GM15510 (cell line): ENCODE data around the gene LPAR3.

Experiments
- POLR2A ChIP-seq: IDR thresholded peaks from 3 replicates; pipeline ENCODE4 v1.6.1; 2011; ENCODE audit warnings: borderline replicate concordance; ENCODE audit not compliant: insufficient read length; ENCODE audit errors: extremely low read depth

LPAR3 gene

DNA sequence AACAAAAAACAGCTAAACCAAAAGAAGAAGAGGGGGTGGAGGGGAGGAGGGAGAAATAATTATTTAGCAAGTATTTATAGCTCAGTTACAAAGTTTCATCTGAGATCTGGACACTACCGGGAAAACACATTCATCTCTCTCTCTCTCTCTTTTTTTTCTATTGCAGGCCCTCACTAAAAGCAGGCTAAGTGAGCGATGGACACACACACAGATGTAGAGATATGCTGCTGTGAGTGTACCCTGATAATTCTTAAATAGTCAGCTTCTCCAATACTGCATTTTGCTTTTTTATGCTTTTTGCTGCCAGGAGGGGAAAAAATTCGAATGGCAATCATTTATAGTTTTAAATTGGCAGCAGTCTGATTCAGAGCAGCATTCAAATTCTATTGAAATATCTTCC, 65.0 kb downstream of the LPAR3 start:
- TF ChIP-seq POLR2A = no peak

DNA sequence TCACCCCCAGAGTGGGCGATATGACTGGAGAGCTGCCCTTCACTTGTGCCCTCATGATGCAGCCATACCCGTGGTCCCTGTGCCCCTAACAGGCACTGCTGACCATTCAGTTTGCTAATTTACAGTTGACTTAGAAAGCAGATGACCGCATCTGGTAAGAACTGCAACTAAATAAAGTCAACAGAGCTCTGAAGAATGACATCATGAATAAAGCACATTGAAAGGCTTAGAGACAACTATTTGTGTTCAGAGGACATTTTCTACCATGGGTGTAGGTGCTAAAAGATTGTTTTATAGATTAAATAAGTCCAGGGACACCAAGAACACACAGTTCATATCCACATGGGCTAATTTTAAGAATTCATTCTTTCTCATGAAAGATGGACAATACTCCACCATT, 65.5 kb downstream of the LPAR3 start:
- no peak for TF ChIP-seq POLR2A

DNA sequence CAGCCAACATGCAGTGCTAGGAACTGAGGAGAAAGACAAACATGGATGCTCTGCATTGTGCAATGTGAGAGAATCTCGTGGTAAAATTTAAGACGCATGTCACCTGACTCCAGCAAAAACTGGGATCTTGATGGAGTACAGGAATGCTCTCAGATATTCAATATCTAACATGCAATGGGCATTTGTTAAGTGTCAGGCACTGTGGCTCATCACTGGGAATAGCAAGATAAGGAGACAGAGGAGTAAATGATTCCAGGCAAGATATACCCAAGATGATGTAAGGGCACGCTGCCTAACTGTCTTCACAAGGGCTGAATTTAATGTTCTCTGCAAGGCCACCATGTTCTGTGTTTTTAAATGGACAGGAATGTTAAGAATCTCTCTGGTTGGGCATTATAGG, 67.8 kb downstream of the LPAR3 start:
- no peak for TF ChIP-seq POLR2A

DNA sequence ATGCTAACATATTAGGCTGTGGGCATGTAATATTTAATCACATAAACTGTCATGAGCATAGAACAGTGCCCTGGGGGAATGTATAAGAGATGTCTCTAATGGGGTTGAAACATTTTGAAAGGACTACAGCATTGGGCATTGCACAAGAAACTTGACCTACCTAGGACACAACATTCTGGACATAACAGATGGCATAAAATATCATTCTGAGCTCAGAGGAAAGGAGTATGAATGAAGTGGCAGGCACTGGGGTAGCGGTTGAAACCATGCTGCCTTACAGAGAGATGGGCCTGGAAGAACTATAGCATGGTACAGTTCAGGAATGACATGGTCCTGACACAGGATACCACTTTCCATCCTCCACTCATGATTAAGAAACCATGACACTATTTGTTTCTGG, 69.0 kb downstream of the LPAR3 start:
- no peak for TF ChIP-seq POLR2A

DNA sequence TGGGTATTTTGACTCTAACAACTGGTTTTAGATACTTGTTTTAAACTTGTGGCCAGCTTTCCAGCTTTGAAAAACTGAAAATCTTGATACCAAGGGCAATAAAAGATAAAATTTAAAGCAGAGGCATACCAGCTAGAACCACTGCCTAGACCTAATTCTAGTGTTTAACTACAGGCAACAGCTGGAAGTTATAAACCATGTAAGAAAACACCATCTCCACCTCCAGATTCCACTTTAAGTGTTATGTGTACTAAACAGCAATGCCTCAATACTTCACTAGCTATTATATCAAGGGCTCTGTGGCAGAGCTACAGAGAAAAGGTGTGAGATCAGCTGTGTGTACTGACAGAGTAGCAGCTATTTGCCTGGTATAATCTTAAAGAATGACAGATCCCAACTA, 69.5 kb downstream of the LPAR3 start:
- TF ChIP-seq POLR2A = no peak

DNA sequence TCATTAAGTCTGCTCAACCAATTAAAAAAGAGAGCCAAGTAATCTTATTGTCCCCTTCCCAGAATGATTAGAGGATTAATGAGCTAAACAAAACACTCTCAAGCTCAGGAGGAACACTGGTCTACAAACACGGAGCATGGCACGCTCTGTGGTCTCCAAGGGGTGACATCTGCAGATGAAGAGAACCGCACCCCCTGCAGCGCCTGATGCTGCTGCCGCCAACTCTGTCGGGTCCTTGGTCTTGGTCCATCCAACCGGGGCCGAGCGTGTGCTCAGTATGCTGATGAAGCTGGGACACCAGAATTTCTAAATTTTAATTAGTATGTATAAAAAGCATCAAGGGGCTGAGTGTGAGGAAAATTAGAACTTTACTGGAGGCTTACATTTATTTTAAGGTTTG, 82.7 kb downstream of the LPAR3 start:
- no peak for TF ChIP-seq POLR2A

DNA sequence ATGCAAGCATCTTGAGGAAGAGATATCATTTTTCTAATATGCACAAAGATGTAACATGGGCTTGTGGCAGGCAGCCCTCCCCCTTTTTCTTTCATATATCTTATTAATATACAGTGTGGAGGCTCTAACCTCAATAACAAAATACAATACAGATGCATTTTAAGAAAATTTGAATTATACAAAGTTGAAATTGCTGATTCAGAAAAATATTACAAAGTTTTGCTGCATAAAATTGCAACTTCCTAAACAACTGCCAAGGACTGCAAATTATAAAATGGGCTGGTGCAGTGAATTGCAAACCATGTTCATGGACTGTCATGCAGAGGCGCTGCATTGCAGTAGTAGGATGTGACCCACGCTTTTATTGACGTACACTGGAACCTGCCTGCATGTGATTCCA, 84.0 kb downstream of the LPAR3 start:
- TF ChIP-seq POLR2A = no peak

DNA sequence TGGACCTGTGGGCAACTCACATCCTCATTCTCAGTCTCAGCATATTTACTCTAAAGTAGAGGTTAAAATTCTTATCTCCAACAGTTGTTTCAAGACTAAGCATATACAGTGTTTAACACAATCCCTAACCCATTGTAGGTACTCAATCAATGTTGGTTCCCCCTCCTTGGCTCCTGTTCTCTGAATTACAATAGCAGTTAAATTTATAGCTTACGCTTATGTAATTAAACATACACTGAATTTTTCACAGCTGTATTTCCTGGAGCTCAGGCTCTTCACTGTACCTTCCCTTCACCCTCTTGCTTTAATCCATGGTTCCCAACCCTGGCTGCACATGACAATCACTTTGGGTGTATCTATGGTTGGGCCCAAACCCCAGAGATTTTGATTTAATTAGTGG, 89.4 kb downstream of the LPAR3 start:
- TF ChIP-seq POLR2A = no peak

DNA sequence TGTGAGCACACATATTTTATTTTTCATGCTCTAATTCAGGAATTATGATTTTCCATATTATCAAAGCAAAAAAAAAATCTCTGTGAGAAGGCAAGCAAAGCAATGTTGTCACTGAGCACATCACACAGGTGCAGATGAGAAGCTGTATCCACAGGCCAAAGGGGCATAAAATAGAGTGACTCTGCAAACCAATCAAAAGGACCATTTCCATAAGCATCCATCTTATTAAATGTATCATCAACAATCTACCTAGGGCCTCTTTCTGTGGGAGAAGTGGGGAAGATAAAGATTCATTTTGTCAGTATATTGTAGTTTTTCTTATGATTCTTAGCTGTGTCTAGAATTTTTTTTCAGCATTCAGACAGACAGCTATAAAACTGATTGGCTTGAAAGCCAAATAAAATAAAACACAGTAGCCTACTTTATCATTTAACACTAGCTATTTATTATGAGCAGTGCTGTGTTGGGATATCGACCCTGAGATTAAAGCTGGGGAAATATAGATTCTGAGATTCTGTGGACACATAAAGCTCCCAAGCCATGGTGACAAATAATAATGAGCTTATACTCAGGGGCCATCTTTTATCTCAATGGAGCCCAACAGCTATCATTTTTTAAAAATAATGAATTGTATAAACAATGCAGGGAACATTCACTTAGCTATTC, 90.3 kb downstream of the LPAR3 start:
- no peak for TF ChIP-seq POLR2A

DNA sequence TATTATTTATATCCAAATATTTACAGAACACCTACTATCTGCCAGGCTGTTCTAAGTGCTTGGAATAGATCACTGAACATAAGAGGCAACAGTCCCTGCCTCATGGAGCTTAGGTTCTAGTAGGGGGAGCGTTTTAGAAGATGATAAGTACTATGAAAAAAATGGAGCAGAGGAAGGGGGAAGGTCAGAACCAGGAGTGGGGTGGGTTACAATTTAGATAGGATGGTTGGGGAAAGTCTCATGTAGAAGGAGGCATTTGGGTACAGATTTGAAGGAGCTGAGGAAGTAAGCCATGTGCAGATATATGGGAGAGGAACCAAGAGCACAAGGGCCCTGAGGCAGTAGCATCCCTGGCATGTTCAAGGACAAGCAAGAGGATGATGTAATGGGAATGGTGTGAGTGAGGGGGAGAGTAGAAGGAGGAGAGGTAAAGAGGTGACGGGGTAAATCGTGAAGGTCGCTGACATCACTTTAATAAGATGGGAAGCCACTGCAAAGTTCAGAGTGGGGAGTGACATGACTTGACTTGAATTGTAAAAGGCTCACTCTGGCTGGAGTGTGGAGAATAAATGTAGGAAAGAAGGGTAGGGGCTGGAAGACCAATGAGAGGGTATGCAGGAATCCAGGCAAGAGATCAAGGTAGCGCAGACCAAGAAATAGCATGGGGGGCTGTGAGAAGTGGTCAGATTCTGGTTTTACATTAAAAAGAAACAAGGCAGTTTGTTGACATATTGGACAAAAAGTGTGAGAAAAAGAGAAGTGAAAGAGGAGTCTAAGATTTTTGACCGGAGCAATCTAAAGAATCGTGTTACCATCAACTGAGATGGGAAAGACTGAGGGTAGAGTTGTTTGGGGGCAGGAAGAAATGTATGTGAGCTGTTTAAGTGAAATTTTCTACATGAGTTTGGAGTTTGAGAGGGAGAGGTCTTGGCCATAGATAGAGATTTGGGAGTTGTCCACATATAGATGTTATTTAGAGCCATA, 92.6 kb downstream of the LPAR3 start:
- TF ChIP-seq POLR2A = no peak

DNA sequence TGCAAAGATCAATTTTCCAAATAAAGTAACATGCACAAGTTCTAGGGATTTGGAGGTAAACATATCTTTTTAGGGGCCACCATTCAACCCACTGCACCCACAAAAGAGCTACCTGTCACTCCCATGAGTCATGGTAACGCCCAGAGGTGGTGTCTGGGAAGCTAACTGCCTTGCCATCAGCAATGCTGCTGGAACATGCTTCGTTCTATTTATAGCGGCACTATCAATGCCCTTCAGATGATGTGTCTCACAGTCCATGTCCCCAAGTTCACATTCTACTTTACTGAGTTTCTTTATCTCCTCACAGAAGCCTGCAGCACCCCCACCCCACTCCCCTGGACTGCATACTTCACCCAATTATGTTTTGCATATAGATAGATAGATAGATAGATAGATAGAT, 95.4 kb downstream of the LPAR3 start:
- no peak for TF ChIP-seq POLR2A

DNA sequence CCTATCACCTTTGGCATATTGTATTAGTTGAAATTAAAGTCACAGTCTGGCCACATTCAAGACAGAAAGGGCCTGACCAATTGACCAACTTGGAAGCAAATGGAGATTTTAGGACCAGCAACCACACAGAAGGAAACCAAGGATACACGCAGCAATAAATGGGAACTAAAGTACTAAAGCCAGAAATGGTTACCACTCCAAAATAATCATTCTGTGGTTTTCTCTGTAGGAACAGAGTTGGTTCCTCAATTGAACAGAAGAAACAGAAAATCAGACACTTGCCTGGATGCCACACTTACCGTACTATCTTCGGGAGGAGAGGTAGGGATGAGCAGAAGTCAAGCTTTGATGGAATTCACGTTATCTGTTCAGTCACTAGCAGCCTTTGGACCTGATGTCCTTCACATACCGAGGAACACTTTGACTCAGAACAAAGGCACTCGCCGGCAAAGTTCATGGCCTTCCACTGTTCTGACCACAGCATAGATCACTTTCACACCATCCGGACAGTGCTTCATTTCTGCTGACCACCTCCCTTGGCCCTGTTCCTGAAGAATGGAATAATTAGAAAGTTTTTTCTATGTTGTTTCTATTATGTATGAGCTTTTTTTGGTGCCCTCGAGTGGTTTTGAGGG, 96.9 kb downstream of the LPAR3 start:
- no peak for TF ChIP-seq POLR2A

DNA sequence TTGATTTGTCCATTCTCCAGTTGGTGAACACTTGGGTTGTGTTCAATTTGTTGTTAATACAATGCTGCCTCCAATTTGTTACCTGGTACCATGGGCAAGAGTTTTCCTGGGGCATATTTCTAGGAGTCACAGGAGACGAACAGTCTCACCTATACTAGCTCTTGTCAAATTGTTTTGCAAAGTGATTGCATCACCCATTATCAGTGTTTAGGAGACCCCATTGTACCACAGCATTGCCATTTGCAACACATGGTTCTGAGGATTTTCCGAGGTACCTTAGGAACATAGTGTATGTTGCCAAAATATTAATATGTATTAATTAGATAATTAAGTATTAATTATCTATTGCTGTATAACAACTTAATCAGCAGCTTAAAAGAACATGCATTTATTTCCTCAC, 97.8 kb downstream of the LPAR3 start:
- no peak for TF ChIP-seq POLR2A

DNA sequence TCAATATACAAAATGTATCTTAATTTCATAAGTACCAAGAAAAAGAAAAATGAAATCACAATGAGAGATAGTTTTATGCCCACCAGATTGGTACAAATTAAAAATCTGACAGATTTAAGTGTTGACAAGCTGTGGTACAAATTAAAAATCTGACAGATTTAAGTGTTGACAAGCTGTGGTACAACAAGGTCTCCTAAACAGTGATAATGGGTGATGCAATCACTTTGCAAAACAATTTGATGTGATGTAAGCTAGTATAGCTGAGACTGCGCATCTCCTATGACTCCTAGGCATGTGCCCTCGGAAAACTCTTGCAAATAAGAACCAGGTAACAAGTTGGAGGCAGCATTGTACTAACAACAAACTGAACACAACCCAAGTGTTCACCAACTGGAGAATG, 100.6 kb downstream of the LPAR3 start:
- TF ChIP-seq POLR2A = no peak

DNA sequence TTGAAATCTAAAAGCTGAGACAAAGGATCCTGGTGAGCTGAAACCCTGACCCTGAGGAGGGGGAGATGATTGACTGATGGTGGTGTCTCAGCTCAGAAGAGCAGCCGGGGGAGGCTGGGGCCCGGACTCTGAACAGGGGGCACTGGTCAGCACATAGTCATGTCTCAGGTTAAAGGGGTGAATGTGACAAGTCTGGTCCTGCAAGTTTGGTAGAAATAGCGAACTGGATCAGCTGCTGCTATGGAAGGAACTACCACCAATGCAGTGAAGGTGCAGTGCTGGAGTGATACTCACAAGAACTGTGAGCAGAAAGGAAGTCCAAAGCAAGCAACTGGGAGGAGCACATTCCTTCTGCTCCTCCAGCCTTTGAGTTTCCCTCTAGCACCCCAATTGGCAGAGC, 104.0 kb downstream of the LPAR3 start:
- TF ChIP-seq POLR2A = no peak
